ENCODE results near the gene GSG1L.

The GSG1L gene

GRCh38 chr16:27790546-27791403 lies 272.7 kb downstream of the GSG1L start:
- Histone ChIP-seq H3K4me3 (ENCODE audit: low read length) (no peak overlapping the region), H3K4me1 (ENCODE audit: control insufficient read depth, insufficient read depth, low read length) (no peaks in the 10 kb centered on the region), H3K9ac (ENCODE audit: low read depth, low read length) (no peak overlapping the region)

DNA sequence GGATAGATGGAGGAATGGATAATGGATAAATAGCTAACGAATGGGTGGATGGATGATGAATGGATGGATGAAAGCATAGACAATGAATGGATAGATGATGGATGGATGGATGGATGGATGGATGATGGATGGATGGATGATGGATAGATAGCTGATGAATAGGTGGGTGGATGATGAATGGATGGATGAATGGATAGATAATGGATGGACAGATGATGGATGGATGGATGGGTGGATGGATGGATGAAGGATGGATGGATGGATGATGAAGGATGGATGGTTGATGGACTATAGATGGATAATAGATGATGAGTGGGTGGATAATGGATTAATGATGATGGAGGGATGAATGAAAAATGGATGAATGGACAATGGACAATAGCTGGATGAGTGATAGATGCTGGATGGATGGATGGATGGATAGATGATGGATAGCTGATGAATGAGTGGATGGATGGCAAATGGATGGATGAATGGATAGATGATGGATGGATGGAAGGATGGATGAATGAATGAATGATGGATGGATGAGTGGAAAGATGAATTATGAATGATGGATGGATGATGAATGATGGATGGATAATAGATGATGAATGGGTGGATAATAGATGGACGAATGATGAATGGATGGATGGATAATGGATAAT lies 273.8 kb downstream of the GSG1L start:
- Histone ChIP-seq H3K4me3 (ENCODE audit: low read length) (no peak overlapping the region), H3K9me3 (replicated peaks; ENCODE audit: low read length) (no peaks in the 10 kb centered on the region), H3K9ac (ENCODE audit: low read depth, low read length) (no peak overlapping the region), H3K36me3 (ENCODE audit: insufficient read depth, low read length) (no peaks in the 10 kb centered on the region), H3K27me3 (ENCODE audit: control insufficient read depth, insufficient read depth, low read length) (peaks cover 6% of the 10 kb centered on the region), H3K4me2 (ENCODE audit: low read length) (no peak overlapping the region), H3K4me1 (ENCODE audit: control insufficient read depth, insufficient read depth, low read length) (no peaks in the 10 kb centered on the region)

More at GRCh38 chr16:27790546-27791403, 272.7 kb downstream of the GSG1L start:
- Histone ChIP-seq H3K9me3 (replicated peaks; ENCODE audit: low read length) (no peaks in the 10 kb centered on the region), H3K27me3 (ENCODE audit: control insufficient read depth, insufficient read depth, low read length) (peaks cover 6% of the 10 kb centered on the region), H3K4me2 (ENCODE audit: low read length) (no peak overlapping the region), H3K36me3 (ENCODE audit: insufficient read depth, low read length) (no peaks in the 10 kb centered on the region)

DNA sequence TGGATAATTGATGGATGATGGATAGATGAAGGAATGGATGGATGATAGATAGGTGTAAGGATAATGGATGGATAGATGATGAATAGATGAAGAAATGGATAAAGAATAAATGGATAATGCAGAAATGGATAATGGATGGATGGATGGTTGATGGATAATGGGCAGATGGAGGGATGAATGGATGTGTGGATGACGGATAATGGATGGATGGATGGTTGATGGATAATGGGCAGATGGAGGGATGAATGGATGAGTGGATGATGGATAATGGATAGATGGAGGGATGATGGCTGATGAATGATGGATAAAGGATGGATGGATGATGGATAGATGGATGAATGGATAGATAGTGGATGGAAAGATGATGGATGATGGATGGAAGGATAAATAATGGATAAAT lies 274.4 kb downstream of the GSG1L start:
- Histone ChIP-seq H3K4me2 (ENCODE audit: low read length) (no peak overlapping the region), H3K27me3 (ENCODE audit: control insufficient read depth, insufficient read depth, low read length) (peaks cover 6% of the 10 kb centered on the region), H3K4me3 (ENCODE audit: low read length) (no peak overlapping the region), H3K9ac (ENCODE audit: low read depth, low read length) (no peak overlapping the region), H3K36me3 (ENCODE audit: insufficient read depth, low read length) (no peaks in the 10 kb centered on the region), H3K4me1 (ENCODE audit: control insufficient read depth, insufficient read depth, low read length) (no peaks in the 10 kb centered on the region), H3K9me3 (replicated peaks; ENCODE audit: low read length) (no peaks in the 10 kb centered on the region)

DNA sequence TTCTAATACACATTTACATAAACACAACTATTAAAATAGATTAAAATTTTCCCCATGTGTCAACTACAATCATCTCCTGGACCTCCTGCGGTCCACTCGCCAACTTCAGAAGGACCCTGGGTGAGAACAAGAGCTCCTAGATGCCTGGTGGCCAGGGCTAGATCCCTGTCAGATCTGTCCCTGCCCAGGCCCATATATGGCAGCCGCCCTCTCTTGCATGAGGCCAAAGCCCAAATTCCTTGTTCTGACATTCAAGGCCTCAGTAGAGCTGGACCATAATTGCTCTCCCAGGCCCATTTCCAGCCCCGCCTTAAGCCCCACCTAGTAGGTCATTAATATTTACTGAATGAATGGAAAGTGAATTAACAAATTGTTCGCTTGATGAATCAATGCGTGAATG lies 275.8 kb downstream of the GSG1L start:
- H3K9me3 ChIP-seq (replicated peaks; ENCODE audit: low read length) = no peaks in the 10 kb centered on the region
- H3K4me1 ChIP-seq (ENCODE audit: control insufficient read depth, insufficient read depth, low read length) = no peaks in the 10 kb centered on the region
- H3K36me3 ChIP-seq (ENCODE audit: insufficient read depth, low read length) = no peaks in the 10 kb centered on the region
- no peak overlapping the region for H3K4me2 ChIP-seq (ENCODE audit: low read length)
- peaks cover 6% of the 10 kb centered on the region for H3K27me3 ChIP-seq (ENCODE audit: control insufficient read depth, insufficient read depth, low read length)
- no peak overlapping the region for H3K4me3 ChIP-seq (ENCODE audit: low read length)
- H3K9ac ChIP-seq (ENCODE audit: low read depth, low read length) = no peak overlapping the region

DNA sequence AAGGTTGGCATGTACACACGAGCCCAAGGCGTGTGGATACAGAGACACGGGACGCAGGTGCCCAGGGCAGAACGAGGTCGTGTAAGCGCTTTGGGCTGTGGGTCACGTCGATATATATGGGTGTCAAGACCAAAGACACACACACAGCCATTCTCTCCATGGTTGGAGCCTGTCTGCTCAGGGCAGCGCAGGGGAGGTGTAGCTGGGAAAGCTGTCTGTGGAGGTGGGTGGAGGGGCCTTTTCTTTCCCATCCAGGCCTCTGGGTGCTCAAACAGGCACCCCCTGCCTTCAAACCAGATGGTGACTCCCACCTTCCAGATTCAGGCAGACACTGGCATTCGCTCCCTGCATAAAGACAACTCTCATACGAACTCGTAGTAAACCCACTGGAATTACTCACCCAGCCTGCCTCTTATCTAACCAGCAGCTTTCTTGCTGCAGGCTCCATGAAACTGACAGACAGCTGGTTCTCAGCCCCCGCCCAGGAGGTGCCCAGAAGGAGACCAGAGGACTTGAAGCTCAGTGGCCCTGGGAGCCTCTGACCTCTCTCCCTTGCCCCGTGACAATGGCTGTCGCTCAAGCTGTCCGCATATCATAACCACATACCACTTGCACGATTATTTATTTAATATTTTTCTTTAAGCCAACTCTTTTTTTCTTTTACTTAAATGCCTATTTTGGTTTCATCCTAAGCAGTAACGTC lies 276.4 kb downstream of the GSG1L start:
- H3K9ac ChIP-seq (ENCODE audit: low read depth, low read length) = no peak overlapping the region
- peaks cover 6% of the 10 kb centered on the region for H3K27me3 ChIP-seq (ENCODE audit: control insufficient read depth, insufficient read depth, low read length)
- H3K4me2 ChIP-seq (ENCODE audit: low read length) = no peak overlapping the region
- H3K36me3 ChIP-seq (ENCODE audit: insufficient read depth, low read length) = no peaks in the 10 kb centered on the region
- no peak overlapping the region for H3K4me3 ChIP-seq (ENCODE audit: low read length)
- no peaks in the 10 kb centered on the region for H3K9me3 ChIP-seq (replicated peaks; ENCODE audit: low read length)
- no peaks in the 10 kb centered on the region for H3K4me1 ChIP-seq (ENCODE audit: control insufficient read depth, insufficient read depth, low read length)

GRCh38 chr16:27786221-27786922 lies 277.1 kb downstream of the GSG1L start:
- Histone ChIP-seq H3K4me2 (ENCODE audit: low read length) (no peak overlapping the region), H3K9me3 (replicated peaks; ENCODE audit: low read length) (no peaks in the 10 kb centered on the region), H3K36me3 (ENCODE audit: insufficient read depth, low read length) (no peaks in the 10 kb centered on the region), H3K4me1 (ENCODE audit: control insufficient read depth, insufficient read depth, low read length) (no peaks in the 10 kb centered on the region), H3K4me3 (ENCODE audit: low read length) (no peak overlapping the region), H3K9ac (ENCODE audit: low read depth, low read length) (no peak overlapping the region), H3K27me3 (ENCODE audit: control insufficient read depth, insufficient read depth, low read length) (peaks cover 6% of the 10 kb centered on the region)

DNA sequence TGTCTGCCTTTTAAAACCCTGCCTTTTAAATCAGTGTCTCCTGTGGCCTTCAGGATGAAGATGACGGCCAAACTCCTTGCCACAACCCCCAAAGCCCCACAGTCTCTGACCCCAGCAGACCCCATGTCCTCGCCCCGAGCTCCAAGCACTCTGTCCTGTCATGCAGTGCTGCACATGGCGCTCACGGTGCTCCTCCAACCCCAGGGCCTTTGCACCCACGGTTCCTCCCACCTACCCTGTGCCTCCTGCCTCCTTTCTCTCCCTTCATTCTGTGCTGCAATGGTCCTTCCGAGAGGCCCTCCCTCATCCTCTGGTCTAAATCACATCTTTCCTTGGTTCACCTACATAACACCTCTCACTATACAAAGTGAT lies 278.2 kb downstream of the GSG1L start:
- H3K36me3 ChIP-seq (ENCODE audit: insufficient read depth, low read length) = no peaks in the 10 kb centered on the region
- peaks cover 6% of the 10 kb centered on the region for H3K27me3 ChIP-seq (ENCODE audit: control insufficient read depth, insufficient read depth, low read length)
- no peaks in the 10 kb centered on the region for H3K9me3 ChIP-seq (replicated peaks; ENCODE audit: low read length)
- H3K4me3 ChIP-seq (ENCODE audit: low read length) = no peak overlapping the region
- H3K4me1 ChIP-seq (ENCODE audit: control insufficient read depth, insufficient read depth, low read length) = no peaks in the 10 kb centered on the region
- no peak overlapping the region for H3K9ac ChIP-seq (ENCODE audit: low read depth, low read length)
- no peak overlapping the region for H3K4me2 ChIP-seq (ENCODE audit: low read length)

DNA sequence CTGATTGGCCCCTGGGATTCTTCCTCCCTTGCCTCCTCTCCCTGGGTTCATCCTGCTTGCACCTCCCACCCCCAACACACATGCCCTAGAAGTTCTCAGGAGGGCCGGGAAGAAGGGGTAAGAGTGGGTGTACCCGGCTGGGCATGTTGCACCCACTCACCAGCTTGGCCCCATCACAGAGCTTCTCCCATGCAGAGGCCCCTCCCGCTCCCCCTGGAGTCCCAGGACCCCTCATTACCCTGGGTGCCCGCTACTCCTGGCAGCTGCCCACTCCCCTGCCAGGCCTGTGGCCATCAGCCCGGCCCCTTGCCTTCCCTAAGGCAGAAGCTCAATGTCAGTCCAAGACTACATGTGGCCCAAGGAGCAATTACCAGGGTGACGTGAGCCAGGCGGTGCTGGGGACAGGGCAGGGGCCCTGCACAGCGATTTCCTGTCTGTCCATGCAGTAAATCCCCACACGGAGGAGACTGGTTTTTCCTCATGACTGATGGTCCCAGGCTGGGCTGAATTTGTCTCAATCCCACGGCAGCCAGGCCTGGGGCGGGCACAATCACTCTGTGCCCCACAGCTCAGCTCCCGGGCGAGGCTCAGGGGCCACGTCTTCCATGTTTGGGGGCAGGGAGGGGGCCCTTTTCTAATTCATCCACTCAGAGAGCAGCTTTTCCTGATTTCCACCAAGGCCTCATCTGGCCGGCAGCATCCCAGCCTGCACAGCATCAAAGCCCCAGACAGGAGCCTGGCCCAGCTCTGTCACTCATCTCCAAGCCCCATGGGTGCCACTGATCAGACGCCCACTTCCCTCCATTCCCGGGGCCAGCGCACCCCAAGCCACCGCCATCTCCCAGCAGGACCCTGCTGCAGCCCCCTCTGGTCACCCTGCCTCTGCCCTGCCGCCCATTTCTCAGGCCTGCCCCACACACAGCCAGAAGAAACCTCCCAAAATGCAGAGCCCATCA lies 278.9 kb downstream of the GSG1L start:
- Histone ChIP-seq H3K9me3 (replicated peaks; ENCODE audit: low read length) (no peaks in the 10 kb centered on the region), H3K36me3 (ENCODE audit: insufficient read depth, low read length) (no peaks in the 10 kb centered on the region), H3K9ac (ENCODE audit: low read depth, low read length) (no peak overlapping the region), H3K4me2 (ENCODE audit: low read length) (no peak overlapping the region), H3K4me3 (ENCODE audit: low read length) (no peak overlapping the region), H3K27me3 (ENCODE audit: control insufficient read depth, insufficient read depth, low read length) (peaks cover 6% of the 10 kb centered on the region), H3K4me1 (ENCODE audit: control insufficient read depth, insufficient read depth, low read length) (no peaks in the 10 kb centered on the region)

DNA sequence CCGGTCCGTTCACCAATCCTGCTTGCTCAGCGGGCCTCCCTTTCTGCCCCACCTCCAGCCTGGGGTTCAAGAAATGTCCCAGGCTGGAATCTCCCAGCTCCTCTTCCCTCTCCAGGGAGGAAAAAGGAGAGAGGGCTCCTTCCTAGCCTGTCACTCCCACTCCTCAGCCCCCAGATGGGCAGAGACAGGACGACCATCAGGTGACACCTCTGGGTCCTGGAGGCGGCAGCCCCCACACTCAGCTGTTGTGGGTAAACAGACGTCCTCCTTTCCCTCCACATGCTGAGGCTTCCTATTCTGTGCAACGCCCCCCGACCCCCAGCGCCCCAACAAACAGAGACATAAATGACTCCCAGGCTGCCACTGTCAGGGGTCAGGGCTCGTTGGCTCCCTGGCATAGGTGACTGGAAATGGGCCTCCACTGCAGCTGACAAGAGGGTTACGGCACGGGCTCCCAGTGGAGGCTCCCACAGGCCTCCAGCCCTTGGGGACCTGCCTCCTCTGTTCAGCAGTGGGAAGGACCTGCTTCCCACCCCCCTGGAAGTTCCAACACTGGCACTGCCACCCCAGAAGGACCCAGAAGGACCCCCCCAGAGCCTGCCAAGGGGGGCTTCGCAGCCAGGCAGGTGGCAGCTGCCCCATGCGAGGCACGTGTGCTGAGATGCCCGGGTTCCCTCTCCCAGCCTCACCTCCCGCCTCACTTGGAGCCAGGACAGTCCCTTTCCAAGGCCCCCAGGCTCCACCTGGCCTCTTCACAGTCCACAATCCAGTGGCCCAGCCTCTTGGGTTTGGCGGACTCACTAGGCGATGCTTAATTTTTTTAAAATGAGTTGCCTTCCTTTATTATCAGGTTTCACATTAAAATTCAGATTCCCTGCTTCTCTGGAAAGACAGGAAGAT lies 281.3 kb downstream of the GSG1L start:
- no peaks in the 10 kb centered on the region for H3K36me3 ChIP-seq (ENCODE audit: insufficient read depth, low read length)
- H3K4me3 ChIP-seq (ENCODE audit: low read length) = no peak overlapping the region
- no peaks in the 10 kb centered on the region for H3K27me3 ChIP-seq (ENCODE audit: control insufficient read depth, insufficient read depth, low read length)
- H3K4me1 ChIP-seq (ENCODE audit: control insufficient read depth, insufficient read depth, low read length) = no peaks in the 10 kb centered on the region
- H3K4me2 ChIP-seq (ENCODE audit: low read length) = no peak overlapping the region
- no peak overlapping the region for H3K9ac ChIP-seq (ENCODE audit: low read depth, low read length)
- H3K9me3 ChIP-seq (replicated peaks; ENCODE audit: low read length) = no peaks in the 10 kb centered on the region

DNA sequence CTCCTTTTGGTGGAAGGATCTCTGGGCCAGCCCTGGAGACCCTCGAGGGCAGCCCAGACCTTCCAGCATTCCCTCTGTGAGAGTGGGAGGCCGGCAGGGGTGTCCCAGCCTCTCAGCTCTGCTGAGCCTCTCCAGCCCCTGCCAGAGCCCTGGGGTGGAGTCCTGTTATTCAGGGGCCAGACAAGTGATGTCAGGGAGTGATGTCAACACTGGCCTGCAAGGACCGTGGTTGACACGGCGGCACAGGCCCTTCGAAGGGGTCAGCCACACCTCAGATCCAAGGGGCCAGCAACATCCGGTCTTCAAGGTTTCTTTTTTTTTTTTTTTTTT lies 282.4 kb downstream of the GSG1L start:
- Histone ChIP-seq H3K9me3 (replicated peaks; ENCODE audit: low read length) (no peaks in the 10 kb centered on the region), H3K4me3 (ENCODE audit: low read length) (no peak overlapping the region), H3K36me3 (ENCODE audit: insufficient read depth, low read length) (no peaks in the 10 kb centered on the region), H3K4me1 (ENCODE audit: control insufficient read depth, insufficient read depth, low read length) (no peaks in the 10 kb centered on the region), H3K9ac (ENCODE audit: low read depth, low read length) (no peak overlapping the region), H3K4me2 (ENCODE audit: low read length) (no peak overlapping the region), H3K27me3 (ENCODE audit: control insufficient read depth, insufficient read depth, low read length) (no peaks in the 10 kb centered on the region)
